Uterus (tissue), 4 donors: Measurements from ENCODE around the gene NAALADL1. TPM values are rescaled to one million over a fixed set of nuclear protein-coding genes. Genes with fewer than 3 reads are reported as not detected.

Experiments
- DNase-seq, 2 donors: peaks; one replicate each; pipeline ENCODE4 v3.0.0-alpha.2; 2019 to 2020
- H3K27ac ChIP-seq, 2 donors: fragments of 200-600 bp; sonication (generic); 1 replicate in 1 of 2; 2 replicates in 1 of 2; pipeline ENCODE4 v1.5.1; 2016 to 2018
- H3K27me3 ChIP-seq, 2 donors: fragments of 200-600 bp; sonication (generic); one replicate each; pipeline ENCODE4 v1.5.1; 2018 to 2019; ENCODE audit warnings: control low read depth in 1 of 2
- H3K36me3 ChIP-seq, 2 donors: fragments of 200-600 bp; sonication (generic); one replicate each; pipeline ENCODE4 v1.5.1; 2019; ENCODE audit warnings: control low read depth in 1 of 2
- H3K4me1 ChIP-seq, 2 donors: fragments of 200-600 bp; sonication (generic); one replicate each; pipeline ENCODE4 v1.5.1; 2018 to 2019; ENCODE audit warnings: control low read depth in 1 of 2
- H3K4me3 ChIP-seq, 2 donors: fragments of 200-600 bp; sonication (generic); 1 replicate in 1 of 2; 2 replicates in 1 of 2; pipeline ENCODE4 v1.5.1; 2018 to 2019; ENCODE audit warnings: mild to moderate bottlenecking in 1 of 2
- H3K9me3 ChIP-seq, 2 donors: fragments of 200-600 bp; sonication (generic); one replicate each; pipeline ENCODE4 v1.5.1; 2019; ENCODE audit warnings: control low read depth in 1 of 2
- CTCF ChIP-seq, 4 experiments: fragments of 200-600 bp in 2 of 4; fragments of 450-650 bp in 2 of 4; sonication (generic) in 2 of 4; IDR thresholded peaks; one replicate each; pipeline ENCODE4 v1.5.1; 2016 to 2019; ENCODE audit warnings: antibody characterized with exemption in 4 of 4, mild to moderate bottlenecking in 2 of 4, moderate library complexity in 1 of 4
- POLR2A ChIP-seq, 2 donors: fragments of 450-650 bp; IDR thresholded peaks; one replicate each; pipeline ENCODE4 v1.6.1; 2016; ENCODE audit warnings: antibody characterized with exemption in 2 of 2, mild to moderate bottlenecking in 1 of 2, moderate library complexity in 1 of 2
- intact Hi-C: fragments of 100-400 bp; cut with DNase I; formaldehyde crosslinking; loops from one replicate; pipeline ENCODE4 v1.15.1; 2023; ENCODE audit warnings: low total_unique reads
- total RNA-seq, 4 donors: library from RNA; depleted of rRNA in 3 of 4; stranded (reverse); fragments of >200 nt in 3 of 4; gene quantifications; one replicate each; pipeline versions ENCODE4 v1.1.0 to v1.2.4, GENCODE V29; 2014 to 2023
- donor health status: DM: yes; HTN: yes; CAD: no.

The NAALADL1 gene
- total RNA-seq, 4 donors from 2014 or later: 0.59 to 37.1 (median 17.6) TPM

- Histone ChIP-seq H3K27me3 (no peaks in the 10 kb centered on the region), H3K4me1 (peaks cover 0 to 4% of the 10 kb centered on the region in 2 donors), H3K27ac (no peak overlapping the region), H3K36me3 (no peaks in the 10 kb centered on the region), H3K9me3 (no peaks in the 10 kb centered on the region), H3K4me3 (no peak overlapping the region)
- TF ChIP-seq CTCF (IDR thresholded peaks at IDR 0.05) (no peak), POLR2A (IDR thresholded peaks at IDR 0.05) (no peak)
- intact Hi-C loops: no loop called here
- no peak for DNase-seq
Measured at GRCh38 chr11:65043881-65044501, 14.4 kb downstream of the NAALADL1 start.

GRCh38 chr11:65042891-65043290 is 15.5 kb downstream of the NAALADL1 start:
- no peak for TF ChIP-seq POLR2A (IDR thresholded peaks at IDR 0.05)
- TF ChIP-seq CTCF (IDR thresholded peaks at IDR 0.05): no peak
- Histone ChIP-seq H3K4me1 (peaks cover 0 to 4% of the 10 kb centered on the region in 2 donors), H3K27ac (no peak overlapping the region), H3K27me3 (no peaks in the 10 kb centered on the region), H3K36me3 (no peaks in the 10 kb centered on the region), H3K9me3 (no peaks in the 10 kb centered on the region), H3K4me3 (no peak overlapping the region)
- DNase-seq: no peak
- intact Hi-C loops: no loop called here

GRCh38 chr11:65040847-65041622 is 17.3 kb downstream of the NAALADL1 start, which contains the start of gene SAC3D1:
Gene SAC3D1 (plus strand): TSS chr11:65041210. CDS start chr11:65041293, 83 bp downstream.
- intact Hi-C loops: no loop called here
- H3K27me3 ChIP-seq: no peaks in the 10 kb centered on the region
- no peaks in the 10 kb centered on the region for H3K9me3 ChIP-seq
- TF ChIP-seq POLR2A (IDR thresholded peaks at IDR 0.05) (peak; percentile 32 to 34), CTCF (IDR thresholded peaks at IDR 0.05) (peak in 1 of 4 experiments; percentile 28)
- DNase-seq: peak; percentile 88 to 89
- peak within 1 kb of the TSS; percentile 64 to 87 for H3K4me3 ChIP-seq
- no peaks in the 10 kb centered on the region for H3K36me3 ChIP-seq
- peaks cover 0 to 4% of the 10 kb centered on the region in 2 donors for H3K4me1 ChIP-seq
- peak within 1 kb of the TSS; percentile 92 to 97 for H3K27ac ChIP-seq

DNA sequence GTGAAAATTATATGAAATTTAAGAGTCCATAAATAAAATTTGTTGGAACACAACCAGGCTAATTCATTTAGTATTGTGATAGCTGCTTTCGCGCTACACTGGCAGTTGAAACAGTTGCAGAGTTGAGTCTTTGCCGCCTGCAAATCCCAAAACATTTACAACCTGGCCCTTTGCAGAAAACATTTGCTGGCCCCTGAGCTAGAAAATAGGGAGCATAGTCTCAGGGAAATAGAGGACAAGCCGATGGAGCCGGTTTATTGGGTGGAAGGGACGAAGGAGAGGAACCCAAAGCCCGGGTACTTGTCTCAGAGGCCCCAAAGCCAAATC is 17.9 kb downstream of the NAALADL1 start:
- TF ChIP-seq CTCF (IDR thresholded peaks at IDR 0.05): no peak
- no peak for TF ChIP-seq POLR2A (IDR thresholded peaks at IDR 0.05)
- intact Hi-C loops: no loop called here
- H3K36me3 ChIP-seq: no peaks in the 10 kb centered on the region

GRCh38 chr11:65036931-65037330 is 21.4 kb downstream of the NAALADL1 start:
- H3K27ac ChIP-seq: no peak overlapping the region
- no peaks in the 10 kb centered on the region for H3K36me3 ChIP-seq
- intact Hi-C loops: no loop called here
- TF ChIP-seq POLR2A (IDR thresholded peaks at IDR 0.05): no peak
- no peak for TF ChIP-seq CTCF (IDR thresholded peaks at IDR 0.05)
- no peaks in the 10 kb centered on the region for H3K27me3 ChIP-seq
- H3K4me3 ChIP-seq: no peak overlapping the region
- no peak for DNase-seq
- H3K4me1 ChIP-seq: peaks cover 0 to 4% of the 10 kb centered on the region in 2 donors
- H3K9me3 ChIP-seq: no peaks in the 10 kb centered on the region

More for the DNA sequence above, 17.9 kb downstream of the NAALADL1 start:
- peak overlapping the region; percentile 92 to 97 for H3K27ac ChIP-seq
- no peaks in the 10 kb centered on the region for H3K27me3 ChIP-seq
- H3K9me3 ChIP-seq: no peaks in the 10 kb centered on the region
- H3K4me3 ChIP-seq: peak overlapping the region; percentile 64 to 87
- peaks cover 0 to 4% of the 10 kb centered on the region in 2 donors for H3K4me1 ChIP-seq
- DNase-seq: no peak
